NB4 (cell line): ENCODE data around the gene ARVCF.

Experiments
- MYC ChIP-seq: IDR thresholded peaks from 2 replicates; pipeline ENCODE4 v1.6.1; 2011; ENCODE audit warnings: low read depth, low read length
- POLR2A ChIP-seq: IDR thresholded peaks from 2 replicates; pipeline ENCODE4 v1.6.1; 2011; ENCODE audit warnings: mild to moderate bottlenecking; ENCODE audit not compliant: insufficient read length; ENCODE audit errors: extremely low read depth
- TF ChIP-seq, protein P1 (sequence below): IDR thresholded peaks from one replicate; pipeline ENCODE4 v1.5.1; 2012; ENCODE audit warnings: low read depth, low read length
- TF ChIP-seq, protein P2 (sequence below): IDR thresholded peaks from 2 replicates; pipeline ENCODE4 v1.6.1; 2011; ENCODE audit warnings: low read depth, low read length

- TF ChIP-seq, protein P1, sequence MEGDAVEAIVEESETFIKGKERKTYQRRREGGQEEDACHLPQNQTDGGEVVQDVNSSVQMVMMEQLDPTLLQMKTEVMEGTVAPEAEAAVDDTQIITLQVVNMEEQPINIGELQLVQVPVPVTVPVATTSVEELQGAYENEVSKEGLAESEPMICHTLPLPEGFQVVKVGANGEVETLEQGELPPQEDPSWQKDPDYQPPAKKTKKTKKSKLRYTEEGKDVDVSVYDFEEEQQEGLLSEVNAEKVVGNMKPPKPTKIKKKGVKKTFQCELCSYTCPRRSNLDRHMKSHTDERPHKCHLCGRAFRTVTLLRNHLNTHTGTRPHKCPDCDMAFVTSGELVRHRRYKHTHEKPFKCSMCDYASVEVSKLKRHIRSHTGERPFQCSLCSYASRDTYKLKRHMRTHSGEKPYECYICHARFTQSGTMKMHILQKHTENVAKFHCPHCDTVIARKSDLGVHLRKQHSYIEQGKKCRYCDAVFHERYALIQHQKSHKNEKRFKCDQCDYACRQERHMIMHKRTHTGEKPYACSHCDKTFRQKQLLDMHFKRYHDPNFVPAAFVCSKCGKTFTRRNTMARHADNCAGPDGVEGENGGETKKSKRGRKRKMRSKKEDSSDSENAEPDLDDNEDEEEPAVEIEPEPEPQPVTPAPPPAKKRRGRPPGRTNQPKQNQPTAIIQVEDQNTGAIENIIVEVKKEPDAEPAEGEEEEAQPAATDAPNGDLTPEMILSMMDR: peak; percentile 5
- no peak for TF ChIP-seq POLR2A
- TF ChIP-seq, protein P2, sequence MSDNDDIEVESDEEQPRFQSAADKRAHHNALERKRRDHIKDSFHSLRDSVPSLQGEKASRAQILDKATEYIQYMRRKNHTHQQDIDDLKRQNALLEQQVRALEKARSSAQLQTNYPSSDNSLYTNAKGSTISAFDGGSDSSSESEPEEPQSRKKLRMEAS: peak; percentile 54
- TF ChIP-seq MYC: no peak
These were observed 59.2 kb downstream of the ARVCF start for GRCh38 chr22:19957445-19957844.
